ENCODE measurements around the gene KRTAP20-2.

DNA sequence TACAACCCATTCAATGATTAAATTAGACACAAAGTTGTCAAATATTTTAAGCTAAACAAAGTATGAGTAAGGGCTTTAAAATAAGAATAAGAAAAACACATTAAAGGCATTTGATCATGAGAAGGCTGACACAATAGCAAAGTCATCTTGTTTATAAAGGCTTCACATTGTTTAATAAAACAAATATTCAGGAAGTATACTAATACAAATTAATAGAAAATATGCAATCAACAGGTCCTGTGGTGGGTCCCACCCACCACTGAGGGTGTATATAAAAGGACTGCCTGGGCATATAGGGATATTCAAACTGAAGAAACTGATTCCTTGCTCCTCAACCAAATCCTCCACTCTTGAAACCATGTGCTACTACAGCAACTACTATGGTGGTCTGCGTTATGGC, at the start of gene KRTAP20-2:
- TF ChIP-seq ZNF565 (CRISPR knock-in tag; conservative IDR thresholded peaks at IDR 0.05; ENCODE audit: low read depth) (no peak), OSR1 (CRISPR knock-in tag; IDR thresholded peaks at IDR 0.05) (no peak), TCF4 (CRISPR knock-in tag; IDR thresholded peaks at IDR 0.05; ENCODE audit: borderline replicate concordance) (no peak), ISL1 (CRISPR knock-in tag; IDR thresholded peaks at IDR 0.05) (no peak), RARB (CRISPR knock-in tag; IDR thresholded peaks at IDR 0.05) (no peak), ZC3H10 (CRISPR knock-in tag; IDR thresholded peaks at IDR 0.05) (no peak), ZFP30 (CRISPR knock-in tag; IDR thresholded peaks at IDR 0.05) (no peak), ESRRG (CRISPR knock-in tag; IDR thresholded peaks at IDR 0.05) (no peak), ZNF8 (CRISPR knock-in tag; IDR thresholded peaks at IDR 0.05) (no peak)
- TF ChIP-seq, protein P1, sequence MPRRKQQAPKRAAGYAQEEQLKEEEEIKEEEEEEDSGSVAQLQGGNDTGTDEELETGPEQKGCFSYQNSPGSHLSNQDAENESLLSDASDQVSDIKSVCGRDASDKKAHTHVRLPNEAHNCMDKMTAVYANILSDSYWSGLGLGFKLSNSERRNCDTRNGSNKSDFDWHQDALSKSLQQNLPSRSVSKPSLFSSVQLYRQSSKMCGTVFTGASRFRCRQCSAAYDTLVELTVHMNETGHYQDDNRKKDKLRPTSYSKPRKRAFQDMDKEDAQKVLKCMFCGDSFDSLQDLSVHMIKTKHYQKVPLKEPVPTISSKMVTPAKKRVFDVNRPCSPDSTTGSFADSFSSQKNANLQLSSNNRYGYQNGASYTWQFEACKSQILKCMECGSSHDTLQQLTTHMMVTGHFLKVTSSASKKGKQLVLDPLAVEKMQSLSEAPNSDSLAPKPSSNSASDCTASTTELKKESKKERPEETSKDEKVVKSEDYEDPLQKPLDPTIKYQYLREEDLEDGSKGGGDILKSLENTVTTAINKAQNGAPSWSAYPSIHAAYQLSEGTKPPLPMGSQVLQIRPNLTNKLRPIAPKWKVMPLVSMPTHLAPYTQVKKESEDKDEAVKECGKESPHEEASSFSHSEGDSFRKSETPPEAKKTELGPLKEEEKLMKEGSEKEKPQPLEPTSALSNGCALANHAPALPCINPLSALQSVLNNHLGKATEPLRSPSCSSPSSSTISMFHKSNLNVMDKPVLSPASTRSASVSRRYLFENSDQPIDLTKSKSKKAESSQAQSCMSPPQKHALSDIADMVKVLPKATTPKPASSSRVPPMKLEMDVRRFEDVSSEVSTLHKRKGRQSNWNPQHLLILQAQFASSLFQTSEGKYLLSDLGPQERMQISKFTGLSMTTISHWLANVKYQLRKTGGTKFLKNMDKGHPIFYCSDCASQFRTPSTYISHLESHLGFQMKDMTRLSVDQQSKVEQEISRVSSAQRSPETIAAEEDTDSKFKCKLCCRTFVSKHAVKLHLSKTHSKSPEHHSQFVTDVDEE (CRISPR knock-in tag; IDR thresholded peaks at IDR 0.05) = no peak
- TF ChIP-seq, protein P2, sequence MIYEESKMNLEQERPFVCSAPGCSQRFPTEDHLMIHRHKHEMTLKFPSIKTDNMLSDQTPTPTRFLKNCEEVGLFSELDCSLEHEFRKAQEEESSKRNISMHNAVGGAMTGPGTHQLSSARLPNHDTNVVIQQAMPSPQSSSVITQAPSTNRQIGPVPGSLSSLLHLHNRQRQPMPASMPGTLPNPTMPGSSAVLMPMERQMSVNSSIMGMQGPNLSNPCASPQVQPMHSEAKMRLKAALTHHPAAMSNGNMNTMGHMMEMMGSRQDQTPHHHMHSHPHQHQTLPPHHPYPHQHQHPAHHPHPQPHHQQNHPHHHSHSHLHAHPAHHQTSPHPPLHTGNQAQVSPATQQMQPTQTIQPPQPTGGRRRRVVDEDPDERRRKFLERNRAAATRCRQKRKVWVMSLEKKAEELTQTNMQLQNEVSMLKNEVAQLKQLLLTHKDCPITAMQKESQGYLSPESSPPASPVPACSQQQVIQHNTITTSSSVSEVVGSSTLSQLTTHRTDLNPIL (CRISPR knock-in tag; IDR thresholded peaks at IDR 0.05; ENCODE audit: low read depth) = no peak
- TF ChIP-seq, protein P3, sequence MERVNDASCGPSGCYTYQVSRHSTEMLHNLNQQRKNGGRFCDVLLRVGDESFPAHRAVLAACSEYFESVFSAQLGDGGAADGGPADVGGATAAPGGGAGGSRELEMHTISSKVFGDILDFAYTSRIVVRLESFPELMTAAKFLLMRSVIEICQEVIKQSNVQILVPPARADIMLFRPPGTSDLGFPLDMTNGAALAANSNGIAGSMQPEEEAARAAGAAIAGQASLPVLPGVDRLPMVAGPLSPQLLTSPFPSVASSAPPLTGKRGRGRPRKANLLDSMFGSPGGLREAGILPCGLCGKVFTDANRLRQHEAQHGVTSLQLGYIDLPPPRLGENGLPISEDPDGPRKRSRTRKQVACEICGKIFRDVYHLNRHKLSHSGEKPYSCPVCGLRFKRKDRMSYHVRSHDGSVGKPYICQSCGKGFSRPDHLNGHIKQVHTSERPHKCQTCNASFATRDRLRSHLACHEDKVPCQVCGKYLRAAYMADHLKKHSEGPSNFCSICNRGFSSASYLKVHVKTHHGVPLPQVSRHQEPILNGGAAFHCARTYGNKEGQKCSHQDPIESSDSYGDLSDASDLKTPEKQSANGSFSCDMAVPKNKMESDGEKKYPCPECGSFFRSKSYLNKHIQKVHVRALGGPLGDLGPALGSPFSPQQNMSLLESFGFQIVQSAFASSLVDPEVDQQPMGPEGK (CRISPR knock-in tag; IDR thresholded peaks at IDR 0.05; ENCODE audit: borderline replicate concordance) = no peak
- TF ChIP-seq, protein P4, sequence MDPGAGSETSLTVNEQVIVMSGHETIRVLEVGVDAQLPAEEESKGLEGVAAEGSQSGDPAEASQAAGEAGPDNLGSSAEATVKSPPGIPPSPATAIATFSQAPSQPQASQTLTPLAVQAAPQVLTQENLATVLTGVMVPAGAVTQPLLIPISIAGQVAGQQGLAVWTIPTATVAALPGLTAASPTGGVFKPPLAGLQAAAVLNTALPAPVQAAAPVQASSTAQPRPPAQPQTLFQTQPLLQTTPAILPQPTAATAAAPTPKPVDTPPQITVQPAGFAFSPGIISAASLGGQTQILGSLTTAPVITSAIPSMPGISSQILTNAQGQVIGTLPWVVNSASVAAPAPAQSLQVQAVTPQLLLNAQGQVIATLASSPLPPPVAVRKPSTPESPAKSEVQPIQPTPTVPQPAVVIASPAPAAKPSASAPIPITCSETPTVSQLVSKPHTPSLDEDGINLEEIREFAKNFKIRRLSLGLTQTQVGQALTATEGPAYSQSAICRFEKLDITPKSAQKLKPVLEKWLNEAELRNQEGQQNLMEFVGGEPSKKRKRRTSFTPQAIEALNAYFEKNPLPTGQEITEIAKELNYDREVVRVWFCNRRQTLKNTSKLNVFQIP (CRISPR knock-in tag; IDR thresholded peaks at IDR 0.05; ENCODE audit: borderline replicate concordance, low read depth) = no peak

All from SK-N-SH treated with all-trans-retinoic acid at 6 μM for 48 hours (cell line).